ENCODE results near the gene DEF6.
"Not testable (repeated sequence)": the region's sequence is repeated elsewhere in the genome, so short reads cannot be mapped to it uniquely, and the experiment has no call there.

Gene DEF6

GRCh38 chr6:35293681-35294080, 3.9 kb upstream of the DEF6 start:
- Mint-ChIP-seq H3K27me3 (no peaks in the 10 kb centered on the region), H3K4me1 (peaks cover 19 to 20% of the 10 kb centered on the region in 2 donors), H3K9me3 (no peaks in the 10 kb centered on the region), H3K27ac (no peak overlapping the region), H3K4me3 (no peak overlapping the region), H3K36me3 (peaks cover 46 to 62% of the 10 kb centered on the region in 2 donors)
- ATAC-seq (replicated peaks) (no peak), DNase-seq (no peak)

- H3K27ac Mint-ChIP-seq, result no peak overlapping the region
- DNase-seq, result no peak
- H3K4me3 Mint-ChIP-seq, result no peak overlapping the region
These were observed 3.2 kb upstream of the DEF6 start for GRCh38 chr6:35294308-35294945.

GRCh38 chr6:35295036-35295435, 2.6 kb upstream of the DEF6 start:
- Mint-ChIP-seq H3K9me3 (no peaks in the 10 kb centered on the region), H3K4me1 (peaks cover 31 to 33% of the 10 kb centered on the region in 2 donors), H3K27me3 (no peaks in the 10 kb centered on the region), H3K4me3 (no peak overlapping the region), H3K36me3 (peaks cover 44 to 61% of the 10 kb centered on the region in 2 donors), H3K27ac (no peak overlapping the region)
- DNase-seq (no peak), ATAC-seq (replicated peaks) (no peak)

More at GRCh38 chr6:35294308-35294945, 3.2 kb upstream of the DEF6 start:
- Mint-ChIP-seq H3K9me3 (no peaks in the 10 kb centered on the region), H3K36me3 (peaks cover 43 to 59% of the 10 kb centered on the region in 2 donors), H3K4me1 (peaks cover 26 to 27% of the 10 kb centered on the region in 2 donors), H3K27me3 (no peaks in the 10 kb centered on the region)
- ATAC-seq (replicated peaks), result peak in 1 of 2 donors; percentile 20

- no peaks in the 10 kb centered on the region for H3K9me3 Mint-ChIP-seq
- peaks cover 43 to 61% of the 10 kb centered on the region in 2 donors for H3K36me3 Mint-ChIP-seq
- ATAC-seq (replicated peaks), result no peak
- no peak for DNase-seq
- H3K27ac Mint-ChIP-seq, result peak overlapping the region; percentile 56
- no peaks in the 10 kb centered on the region for H3K27me3 Mint-ChIP-seq
- no peak overlapping the region for H3K4me3 Mint-ChIP-seq
- H3K4me1 Mint-ChIP-seq, result peaks cover 38 to 40% of the 10 kb centered on the region in 2 donors
These were observed 1.9 kb upstream of the DEF6 start for GRCh38 chr6:35295521-35296315.

GRCh38 chr6:35296931-35297600, 552 bp upstream of the DEF6 start:
- Mint-ChIP-seq H3K4me3 (peak overlapping the region; percentile 76 to 91), H3K27me3 (no peaks in the 10 kb centered on the region), H3K27ac (peak overlapping the region; percentile 93), H3K4me1 (peaks cover 40 to 47% of the 10 kb centered on the region in 2 donors), H3K36me3 (peaks cover 31 to 50% of the 10 kb centered on the region in 2 donors), H3K9me3 (no peaks in the 10 kb centered on the region)
- DNase-seq (no peak), ATAC-seq (replicated peaks) (no peak)

GRCh38 chr6:35298625-35299140, 1.1 kb downstream of the DEF6 start:
- H3K27ac Mint-ChIP-seq, result peak overlapping the region; percentile 93
- no peaks in the 10 kb centered on the region for H3K27me3 Mint-ChIP-seq
- peaks cover 48 to 59% of the 10 kb centered on the region in 2 donors for H3K4me1 Mint-ChIP-seq
- H3K9me3 Mint-ChIP-seq, result no peaks in the 10 kb centered on the region
- ATAC-seq (replicated peaks), result no peak
- peak overlapping the region; percentile 76 to 91 for H3K4me3 Mint-ChIP-seq
- peaks cover 34 to 44% of the 10 kb centered on the region in 2 donors for H3K36me3 Mint-ChIP-seq
- no peak for DNase-seq

GRCh38 chr6:35299674-35300073, 2.1 kb downstream of the DEF6 start:
- peaks cover 35 to 45% of the 10 kb centered on the region in 2 donors for H3K36me3 Mint-ChIP-seq
- peaks cover 53 to 68% of the 10 kb centered on the region in 2 donors for H3K4me1 Mint-ChIP-seq
- H3K4me3 Mint-ChIP-seq, result peak overlapping the region; percentile 76 to 91
- no peaks in the 10 kb centered on the region for H3K9me3 Mint-ChIP-seq
- DNase-seq, result peak; percentile 35
- peak overlapping the region; percentile 93 for H3K27ac Mint-ChIP-seq
- ATAC-seq (replicated peaks), result peak; percentile 12 to 20
- H3K27me3 Mint-ChIP-seq, result no peaks in the 10 kb centered on the region

- DNase-seq (no peak), ATAC-seq (replicated peaks) (no peak)
- Mint-ChIP-seq H3K4me1 (peaks cover 53 to 69% of the 10 kb centered on the region in 2 donors), H3K27ac (peak overlapping the region; percentile 93), H3K27me3 (no peaks in the 10 kb centered on the region), H3K4me3 (peak overlapping the region; percentile 76 to 91), H3K9me3 (no peaks in the 10 kb centered on the region), H3K36me3 (peaks cover 26 to 38% of the 10 kb centered on the region in 2 donors)
These were observed 3.2 kb downstream of the DEF6 start for GRCh38 chr6:35300848-35301247.

GRCh38 chr6:35302604-35303241, 5.1 kb downstream of the DEF6 start:
- H3K36me3 Mint-ChIP-seq, result peaks cover 23 to 39% of the 10 kb centered on the region in 2 donors
- H3K4me1 Mint-ChIP-seq, result peaks cover 49 to 75% of the 10 kb centered on the region in 2 donors
- peak; percentile 78 to 82 for ATAC-seq (replicated peaks)
- H3K27me3 Mint-ChIP-seq, result no peaks in the 10 kb centered on the region
- H3K9me3 Mint-ChIP-seq, result no peaks in the 10 kb centered on the region
- H3K27ac Mint-ChIP-seq, result peak overlapping the region; percentile 95
- peak; percentile 84 for DNase-seq
- H3K4me3 Mint-ChIP-seq, result peak overlapping the region; percentile 86 to 87

- Mint-ChIP-seq H3K36me3 (peaks cover 30 to 44% of the 10 kb centered on the region in 2 donors), H3K4me1 (peaks cover 50 to 74% of the 10 kb centered on the region in 2 donors), H3K27ac (peak overlapping the region; percentile 95), H3K27me3 (no peaks in the 10 kb centered on the region), H3K9me3 (no peaks in the 10 kb centered on the region), H3K4me3 (peak overlapping the region; percentile 74 to 87)
- DNase-seq, result no peak
- no peak for ATAC-seq (replicated peaks)
These were observed 6.7 kb downstream of the DEF6 start for GRCh38 chr6:35304299-35304698.

- Mint-ChIP-seq H3K36me3 (peaks cover 34 to 46% of the 10 kb centered on the region in 2 donors), H3K27me3 (no peaks in the 10 kb centered on the region), H3K4me3 (no peak overlapping the region), H3K9me3 (no peaks in the 10 kb centered on the region), H3K4me1 (peaks cover 51 to 74% of the 10 kb centered on the region in 2 donors), H3K27ac (no peak overlapping the region)
- no peak for ATAC-seq (replicated peaks)
- no peak for DNase-seq
These were observed 7.5 kb downstream of the DEF6 start for GRCh38 chr6:35305117-35305516.

GRCh38 chr6:35307138-35307537, 9.5 kb downstream of the DEF6 start:
- Mint-ChIP-seq H3K4me1 (peaks cover 58 to 74% of the 10 kb centered on the region in 2 donors), H3K36me3 (peaks cover 36 to 53% of the 10 kb centered on the region in 2 donors), H3K27ac (peak overlapping the region; percentile 56)
- H3K27me3 Mint-ChIP-seq; H3K4me3 Mint-ChIP-seq; DNase-seq; ATAC-seq (replicated peaks); H3K9me3 Mint-ChIP-seq: not testable (repeated sequence)

- not testable (repeated sequence) for H3K4me3 Mint-ChIP-seq; H3K27me3 Mint-ChIP-seq; DNase-seq; H3K9me3 Mint-ChIP-seq; H3K27ac Mint-ChIP-seq; ATAC-seq (replicated peaks)
- Mint-ChIP-seq H3K36me3 (peaks cover 39 to 62% of the 10 kb centered on the region in 2 donors), H3K4me1 (peaks cover 56 to 72% of the 10 kb centered on the region in 2 donors)
These were observed 10.9 kb downstream of the DEF6 start for GRCh38 chr6:35308543-35308942.

All from stimulated activated naive B cell treated with anti-CD40 and anti-IgM and Interleukin-4, amounts not matched to agents 10 μg/mL and 1 μg/mL and 100 μg/mL, for 72 hours (primary cell).